ENCODE results near the gene IFIT3. TPM values are rescaled to one million over a fixed set of nuclear protein-coding genes. Genes with fewer than 3 reads are reported as not detected.

IFIT3 gene
- total RNA-seq, 1 donor from 2014 or later: 1.8 TPM

- Mint-ChIP-seq H3K4me1 (peaks cover 21% of the 10 kb centered on the region), H3K4me3 (no peak overlapping the region), H3K27me3 (ENCODE audit: low read depth) (no peaks in the 10 kb centered on the region), H3K36me3 (ENCODE audit: low read depth) (peaks cover 13% of the 10 kb centered on the region), H3K9me3 (no peaks in the 10 kb centered on the region), H3K27ac (ENCODE audit: unreplicated experiment) (no peak overlapping the region)
- TF ChIP-seq, protein P1, sequence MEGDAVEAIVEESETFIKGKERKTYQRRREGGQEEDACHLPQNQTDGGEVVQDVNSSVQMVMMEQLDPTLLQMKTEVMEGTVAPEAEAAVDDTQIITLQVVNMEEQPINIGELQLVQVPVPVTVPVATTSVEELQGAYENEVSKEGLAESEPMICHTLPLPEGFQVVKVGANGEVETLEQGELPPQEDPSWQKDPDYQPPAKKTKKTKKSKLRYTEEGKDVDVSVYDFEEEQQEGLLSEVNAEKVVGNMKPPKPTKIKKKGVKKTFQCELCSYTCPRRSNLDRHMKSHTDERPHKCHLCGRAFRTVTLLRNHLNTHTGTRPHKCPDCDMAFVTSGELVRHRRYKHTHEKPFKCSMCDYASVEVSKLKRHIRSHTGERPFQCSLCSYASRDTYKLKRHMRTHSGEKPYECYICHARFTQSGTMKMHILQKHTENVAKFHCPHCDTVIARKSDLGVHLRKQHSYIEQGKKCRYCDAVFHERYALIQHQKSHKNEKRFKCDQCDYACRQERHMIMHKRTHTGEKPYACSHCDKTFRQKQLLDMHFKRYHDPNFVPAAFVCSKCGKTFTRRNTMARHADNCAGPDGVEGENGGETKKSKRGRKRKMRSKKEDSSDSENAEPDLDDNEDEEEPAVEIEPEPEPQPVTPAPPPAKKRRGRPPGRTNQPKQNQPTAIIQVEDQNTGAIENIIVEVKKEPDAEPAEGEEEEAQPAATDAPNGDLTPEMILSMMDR (conservative IDR thresholded peaks at IDR 0.05): no peak
- DNase-seq (ENCODE audit: low read depth, low spot score): no peak
These were observed 8.4 kb downstream of the IFIT3 start for GRCh38 chr10:89336241-89336640.

- Mint-ChIP-seq H3K36me3 (ENCODE audit: low read depth) (peaks cover 13% of the 10 kb centered on the region), H3K4me1 (peaks cover 27% of the 10 kb centered on the region), H3K4me3 (no peak overlapping the region), H3K9me3 (no peaks in the 10 kb centered on the region), H3K27ac (ENCODE audit: unreplicated experiment) (no peak overlapping the region), H3K27me3 (ENCODE audit: low read depth) (no peaks in the 10 kb centered on the region)
- DNase-seq (ENCODE audit: low read depth, low spot score): no peak
- TF ChIP-seq, protein P1 (conservative IDR thresholded peaks at IDR 0.05): no peak
These were observed 9.7 kb downstream of the IFIT3 start for GRCh38 chr10:89337484-89337883.

- Mint-ChIP-seq H3K27me3 (ENCODE audit: low read depth) (no peaks in the 10 kb centered on the region), H3K27ac (ENCODE audit: unreplicated experiment) (no peak overlapping the region), H3K36me3 (ENCODE audit: low read depth) (peaks cover 13% of the 10 kb centered on the region), H3K9me3 (no peaks in the 10 kb centered on the region), H3K4me1 (peaks cover 26% of the 10 kb centered on the region), H3K4me3 (no peak overlapping the region)
- no peak for DNase-seq (ENCODE audit: low read depth, low spot score)
- TF ChIP-seq, protein P1 (conservative IDR thresholded peaks at IDR 0.05): no peak
These were observed 10.9 kb downstream of the IFIT3 start for GRCh38 chr10:89338713-89339112.

- Mint-ChIP-seq H3K27me3 (ENCODE audit: low read depth) (no peaks in the 10 kb centered on the region), H3K36me3 (ENCODE audit: low read depth) (peaks cover 13% of the 10 kb centered on the region), H3K9me3 (no peaks in the 10 kb centered on the region), H3K4me1 (peaks cover 27% of the 10 kb centered on the region), H3K4me3 (no peak overlapping the region), H3K27ac (ENCODE audit: unreplicated experiment) (no peak overlapping the region)
- TF ChIP-seq, protein P1 (conservative IDR thresholded peaks at IDR 0.05): no peak
- DNase-seq (ENCODE audit: low read depth, low spot score): no peak
These were observed 12.1 kb downstream of the IFIT3 start for GRCh38 chr10:89339875-89340274.

- Mint-ChIP-seq H3K27ac (ENCODE audit: unreplicated experiment) (no peak overlapping the region), H3K36me3 (ENCODE audit: low read depth) (peaks cover 13% of the 10 kb centered on the region), H3K27me3 (ENCODE audit: low read depth) (no peaks in the 10 kb centered on the region), H3K9me3 (no peaks in the 10 kb centered on the region), H3K4me1 (peaks cover 39% of the 10 kb centered on the region), H3K4me3 (no peak overlapping the region)
- TF ChIP-seq, protein P1 (conservative IDR thresholded peaks at IDR 0.05): no peak
- no peak for DNase-seq (ENCODE audit: low read depth, low spot score)
These were observed 13.9 kb downstream of the IFIT3 start for GRCh38 chr10:89341649-89342048.
